ENCODE measurements around the gene TP53RK. TPM values are rescaled to one million over a fixed set of nuclear protein-coding genes. Genes with fewer than 3 reads are reported as not detected.

The TP53RK gene
- total RNA-seq, 3 donors from 2014 or later: 14.4 to 29.2 (median 27.1) TPM

DNA sequence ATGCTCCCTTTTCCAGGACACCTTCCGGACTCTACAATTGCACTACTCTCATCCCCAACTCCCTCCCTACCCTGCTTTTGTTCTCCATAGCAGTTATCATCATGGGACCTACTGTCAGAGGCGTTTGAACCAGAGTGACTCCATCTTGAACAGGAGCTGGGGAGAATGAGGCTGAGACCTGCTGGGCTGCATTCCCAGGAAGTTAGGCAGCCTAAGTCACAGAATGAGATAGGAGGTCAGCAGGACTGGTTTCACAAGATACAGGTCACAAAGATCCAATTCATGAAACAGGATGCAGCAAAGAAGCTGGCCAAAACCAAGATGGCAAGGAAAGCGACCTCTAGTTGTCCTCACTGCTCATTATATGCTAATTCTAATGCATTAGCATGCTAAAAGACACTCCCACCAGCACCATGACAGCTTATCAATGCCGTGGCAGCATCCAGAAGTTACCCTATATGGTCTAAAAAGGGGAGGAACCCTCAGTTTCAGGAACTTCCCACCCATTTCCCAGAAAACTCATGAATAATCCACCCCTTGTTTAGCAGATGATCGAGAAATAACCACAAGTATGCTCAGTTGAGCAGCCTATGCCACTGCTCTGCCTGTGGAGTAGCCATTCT, 53.6 kb downstream of the TP53RK start:
- no peak overlapping the region for H3K4me3 ChIP-seq
- no peaks in the 10 kb centered on the region for H3K4me1 ChIP-seq
- TF ChIP-seq CTCF (IDR thresholded peaks at IDR 0.05): no peak
- no peak for TF ChIP-seq POLR2A (IDR thresholded peaks at IDR 0.05)
- TF ChIP-seq POLR2AphosphoS5 (IDR thresholded peaks at IDR 0.05): no peak
- H3K9me3 ChIP-seq: no peaks in the 10 kb centered on the region
- intact Hi-C loops (cut with DNase I; ENCODE audit: low total_unique reads): no loop called here
- no peak for DNase-seq (ENCODE audit: low spot score in 2 of 2)
- no peaks in the 10 kb centered on the region for H3K36me3 ChIP-seq
- H3K27ac ChIP-seq: no peak overlapping the region
- no peaks in the 10 kb centered on the region for H3K27me3 ChIP-seq

DNA sequence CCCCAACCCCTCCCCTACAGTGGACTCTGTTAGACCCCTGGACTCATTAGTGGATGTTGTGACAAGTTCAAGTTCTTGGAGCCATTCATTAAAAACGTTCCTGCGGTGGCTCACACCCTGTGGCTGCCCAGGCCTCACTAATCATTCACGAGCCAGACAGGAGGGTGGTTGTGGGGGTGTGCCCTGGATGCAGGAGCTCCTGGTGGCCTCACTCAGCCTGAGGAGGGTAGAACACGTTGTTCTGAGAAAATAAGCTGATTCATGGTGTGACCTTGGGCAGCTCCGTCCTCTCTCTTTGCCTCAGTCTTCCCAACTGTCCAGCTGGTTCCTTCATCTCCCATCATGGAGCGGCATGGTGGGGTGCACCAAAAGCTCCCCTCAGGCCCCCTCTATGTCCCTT, 54.7 kb downstream of the TP53RK start:
- DNase-seq (ENCODE audit: low spot score in 2 of 2): no peak
- Histone ChIP-seq H3K4me1 (no peaks in the 10 kb centered on the region), H3K27ac (no peak overlapping the region), H3K27me3 (no peaks in the 10 kb centered on the region), H3K9me3 (peaks cover 0 to 5% of the 10 kb centered on the region in 2 donors), H3K4me3 (no peak overlapping the region), H3K36me3 (no peaks in the 10 kb centered on the region)
- intact Hi-C loops (cut with DNase I; ENCODE audit: low total_unique reads): no loop called here
- TF ChIP-seq POLR2A (IDR thresholded peaks at IDR 0.05) (no peak), POLR2AphosphoS5 (IDR thresholded peaks at IDR 0.05) (no peak), CTCF (IDR thresholded peaks at IDR 0.05) (no peak)

Other genes starting within 250 kb of the TP53RK start
- gene ZNF334, start 175.9 kb downstream of the TP53RK start, total RNA-seq: 10 to 100 TPM in 1 of 3 donors, 1 to 10 TPM in 1, under 1 TPM in 1; 0.96 to 18.7 (median 8.2) TPM
- under 1 TPM in 1 of 3 donors, not detected in 2; 0.32 TPM for gene OCSTAMP, start 138.8 kb downstream of the TP53RK start, total RNA-seq
- gene SLC13A3, start 38.0 kb downstream of the TP53RK start, total RNA-seq: 1 to 10 TPM; 1.3 to 2.9 (median 1.6) TPM
- 10 to 100 TPM; 19.8 to 42.9 (median 26.9) TPM for gene SLC2A10, start 20.2 kb upstream of the TP53RK start, total RNA-seq
- gene EYA2, start 205.4 kb upstream of the TP53RK start, total RNA-seq: 10 to 100 TPM in 2 of 3 donors, 1 to 10 TPM in 1; 5.4 to 19.2 (median 12.5) TPM